ENCODE measurements around the gene HELZ.

DNA sequence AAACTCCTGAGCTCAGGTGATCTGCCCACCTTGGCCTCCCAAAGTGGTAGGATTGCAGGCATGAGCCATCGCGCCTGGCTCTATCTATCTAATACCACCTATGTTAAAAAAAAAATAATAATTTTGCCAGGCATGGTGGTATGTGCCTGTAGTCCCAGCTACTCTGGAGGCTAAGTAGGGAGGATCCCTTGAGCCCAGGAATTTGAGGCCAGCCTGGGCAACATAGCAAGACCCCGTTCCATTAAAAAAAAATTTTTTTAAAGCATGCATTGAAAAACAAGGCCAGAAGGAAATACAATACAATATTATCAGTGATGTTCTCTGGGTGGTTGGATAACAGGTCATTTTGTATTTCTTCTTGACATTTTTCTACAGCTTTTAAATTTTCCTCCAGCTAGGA lies 45.2 kb upstream of the HELZ start:
- TF ChIP-seq, protein P1, sequence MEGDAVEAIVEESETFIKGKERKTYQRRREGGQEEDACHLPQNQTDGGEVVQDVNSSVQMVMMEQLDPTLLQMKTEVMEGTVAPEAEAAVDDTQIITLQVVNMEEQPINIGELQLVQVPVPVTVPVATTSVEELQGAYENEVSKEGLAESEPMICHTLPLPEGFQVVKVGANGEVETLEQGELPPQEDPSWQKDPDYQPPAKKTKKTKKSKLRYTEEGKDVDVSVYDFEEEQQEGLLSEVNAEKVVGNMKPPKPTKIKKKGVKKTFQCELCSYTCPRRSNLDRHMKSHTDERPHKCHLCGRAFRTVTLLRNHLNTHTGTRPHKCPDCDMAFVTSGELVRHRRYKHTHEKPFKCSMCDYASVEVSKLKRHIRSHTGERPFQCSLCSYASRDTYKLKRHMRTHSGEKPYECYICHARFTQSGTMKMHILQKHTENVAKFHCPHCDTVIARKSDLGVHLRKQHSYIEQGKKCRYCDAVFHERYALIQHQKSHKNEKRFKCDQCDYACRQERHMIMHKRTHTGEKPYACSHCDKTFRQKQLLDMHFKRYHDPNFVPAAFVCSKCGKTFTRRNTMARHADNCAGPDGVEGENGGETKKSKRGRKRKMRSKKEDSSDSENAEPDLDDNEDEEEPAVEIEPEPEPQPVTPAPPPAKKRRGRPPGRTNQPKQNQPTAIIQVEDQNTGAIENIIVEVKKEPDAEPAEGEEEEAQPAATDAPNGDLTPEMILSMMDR (IDR thresholded peaks at IDR 0.05), result no peak
- no peak for TF ChIP-seq POLR2A (IDR thresholded peaks at IDR 0.05)
- no peak for TF ChIP-seq POLR2AphosphoS5 (IDR thresholded peaks at IDR 0.05)
- no peak for TF ChIP-seq EP300 (IDR thresholded peaks at IDR 0.05)
